HG02885 (cell line): ENCODE results near the gene LRRC3C.
"Not testable (repeated sequence)": the region's sequence is repeated elsewhere in the genome, so short reads cannot be mapped to it uniquely, and the experiment has no call there.

ENCODE experiments used
- ATAC-seq: cut with Tn5 transposase; IDR thresholded peaks from one replicate; pipeline ENCODE4 v1.9.1; 2021; ENCODE audit warnings: mild to moderate bottlenecking; ENCODE audit not compliant: unreplicated experiment, poor library complexity

Gene LRRC3C

GRCh38 chr17:39927101-39927928, at the start of gene LRRC3C, which contains the start of gene ORMDL3:
TSS of gene LRRC3C (plus strand) at chr17:39927732. CDS start at chr17:39941524, 13,792 bp downstream.
TSS of gene ORMDL3 (minus strand) at chr17:39927601. CDS start at chr17:39924203, 3,398 bp downstream.
- peak; percentile 87 for ATAC-seq

- not testable (repeated sequence) for ATAC-seq
These were observed 41.4 kb upstream of the LRRC3C start for GRCh38 chr17:39886102-39886501.

DNA sequence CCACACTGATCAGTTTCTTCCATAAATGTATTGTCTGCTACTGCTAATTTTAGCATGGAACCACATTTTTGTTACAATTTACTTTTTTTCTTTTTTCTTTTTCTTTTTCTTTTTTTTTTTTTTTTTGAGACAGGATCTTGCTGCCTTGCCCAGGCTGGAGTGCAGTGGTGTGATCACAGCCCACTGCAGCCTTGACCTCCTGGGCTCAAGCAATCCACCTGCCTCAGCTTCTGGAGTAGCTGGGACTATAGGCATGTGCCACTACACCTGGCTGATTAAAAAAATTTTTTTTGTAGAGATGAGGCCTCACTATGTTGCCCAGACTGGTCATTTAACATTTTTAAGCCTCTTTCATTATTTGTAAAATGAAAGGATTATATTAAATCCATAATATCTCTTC, 40.5 kb upstream of the LRRC3C start:
- ATAC-seq = no peak

- no peak for ATAC-seq
These were observed 38.3 kb upstream of the LRRC3C start for GRCh38 chr17:39889200-39889599.

DNA sequence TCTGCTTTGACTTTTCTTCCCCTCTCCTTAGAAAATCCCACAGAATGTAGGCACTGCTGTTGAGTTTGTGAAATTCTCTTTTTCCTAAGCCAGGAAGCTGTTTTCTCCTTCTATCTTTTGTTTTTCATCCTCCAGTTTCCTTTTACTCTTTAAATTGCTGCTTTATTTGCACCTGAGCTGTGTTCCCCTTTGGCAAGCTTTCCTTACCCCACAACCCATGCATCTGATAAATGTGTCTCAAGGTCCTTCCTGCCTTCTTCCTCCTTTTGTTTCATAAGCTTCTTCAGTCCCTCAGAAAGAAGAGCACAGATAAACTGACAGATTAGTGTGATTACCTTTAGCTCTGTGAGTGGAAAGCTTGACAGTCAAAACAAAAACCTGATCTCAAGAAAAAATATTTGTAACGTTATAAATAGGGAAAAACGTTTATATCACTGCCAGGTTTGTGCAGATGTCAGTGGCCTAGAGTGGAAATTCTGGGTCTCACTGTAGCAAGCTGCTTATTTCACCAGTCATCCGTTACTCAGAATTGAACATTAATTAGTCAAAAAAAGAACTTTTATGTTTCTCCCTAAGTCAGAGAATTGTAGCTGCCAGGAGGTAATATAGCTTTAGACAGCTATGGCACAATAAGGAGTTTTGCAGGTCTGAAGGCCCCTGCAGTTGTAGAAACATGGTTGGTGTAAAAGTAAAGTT, 32.7 kb upstream of the LRRC3C start:
- ATAC-seq = no peak

DNA sequence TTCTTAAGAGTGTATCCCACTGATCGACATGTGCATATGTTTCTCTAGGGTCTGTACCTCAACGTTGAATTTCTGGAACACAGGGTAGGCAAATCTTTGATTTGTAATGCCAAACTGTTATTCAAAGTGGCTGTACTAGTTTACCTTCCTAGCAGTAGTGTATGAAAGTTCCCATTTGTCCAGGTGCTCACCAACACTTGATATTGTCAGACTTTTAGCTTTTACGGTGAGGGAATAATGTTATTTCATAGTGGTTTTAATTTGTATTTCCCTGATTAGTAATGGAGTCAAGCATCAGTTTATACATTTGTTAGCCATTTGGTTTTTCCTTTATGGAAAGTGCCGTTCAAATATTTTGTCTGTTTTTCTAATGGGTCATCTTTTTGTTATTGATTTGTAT, 29.4 kb upstream of the LRRC3C start:
- ATAC-seq = no peak

DNA sequence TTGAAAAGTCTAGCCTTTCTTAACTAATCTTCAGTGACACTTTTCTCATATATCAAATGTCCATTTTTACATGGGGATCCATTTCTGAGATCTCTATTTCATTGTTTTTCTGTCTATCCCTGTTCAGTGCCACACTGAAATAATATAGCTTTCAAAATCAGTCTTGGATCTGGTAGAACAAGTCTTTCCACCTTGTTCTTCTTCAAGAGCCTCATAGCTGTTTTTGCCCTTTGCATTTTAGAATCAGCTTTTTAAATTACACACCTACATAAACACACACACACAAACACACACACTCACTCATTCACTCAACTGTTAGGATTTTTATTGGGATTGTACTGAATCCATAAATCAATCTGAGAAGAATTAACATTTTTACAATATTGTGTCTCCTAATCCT, 28.3 kb upstream of the LRRC3C start:
- ATAC-seq = no peak

DNA sequence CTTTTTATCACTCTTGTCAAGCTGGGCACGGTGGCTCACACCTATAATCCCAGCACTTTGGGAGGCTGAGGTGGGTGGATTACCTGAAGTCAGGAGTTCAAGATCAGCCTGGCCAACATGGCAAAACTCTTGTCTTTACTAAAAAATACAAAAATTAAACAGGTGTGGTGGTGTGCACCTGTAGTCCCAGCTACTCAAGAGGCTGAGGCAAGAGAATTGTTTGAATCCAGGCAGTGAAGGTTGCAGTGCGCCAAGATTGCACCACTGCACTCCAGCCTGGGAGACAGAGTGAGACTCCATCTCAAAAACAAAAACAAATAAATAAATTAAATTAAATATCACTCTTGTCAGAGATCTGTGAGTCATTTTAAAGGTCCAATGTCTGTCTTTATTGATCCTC, 25.5 kb upstream of the LRRC3C start:
- not testable (repeated sequence) for ATAC-seq

DNA sequence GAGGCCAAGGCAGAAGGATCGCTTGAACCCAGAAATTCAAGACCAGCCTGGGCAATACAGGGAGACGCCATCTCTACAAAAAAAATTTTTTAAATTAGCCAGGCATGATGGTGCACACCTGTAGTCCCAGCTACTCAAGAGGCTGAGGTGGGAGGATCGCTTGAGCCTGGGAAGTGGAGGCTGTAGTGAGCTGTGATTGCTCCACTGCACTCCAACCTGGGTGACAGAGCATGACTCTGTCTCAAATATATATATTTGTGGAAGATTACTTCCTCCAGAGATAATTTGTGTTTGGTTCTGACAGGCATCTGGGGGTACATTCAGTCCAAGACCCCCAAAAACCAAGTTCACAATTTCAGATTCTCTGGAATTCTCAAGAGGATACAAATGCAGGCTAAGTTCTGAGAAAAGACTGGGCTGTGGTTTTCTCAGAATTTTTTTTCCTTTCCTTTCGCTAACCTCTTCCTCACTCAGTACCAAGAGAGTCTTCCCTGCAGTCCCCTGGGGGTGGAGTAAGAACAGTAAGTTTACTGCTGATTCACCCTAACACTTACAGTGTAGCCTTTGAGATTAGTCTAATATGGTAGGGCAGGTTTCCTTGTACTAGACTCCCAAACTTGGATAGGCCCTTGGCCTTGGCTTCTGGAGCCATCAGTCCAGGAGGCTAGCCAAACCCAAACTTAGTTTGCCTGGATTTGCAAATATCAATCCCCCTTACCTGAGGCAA, 24.2 kb upstream of the LRRC3C start:
- ATAC-seq = no peak

DNA sequence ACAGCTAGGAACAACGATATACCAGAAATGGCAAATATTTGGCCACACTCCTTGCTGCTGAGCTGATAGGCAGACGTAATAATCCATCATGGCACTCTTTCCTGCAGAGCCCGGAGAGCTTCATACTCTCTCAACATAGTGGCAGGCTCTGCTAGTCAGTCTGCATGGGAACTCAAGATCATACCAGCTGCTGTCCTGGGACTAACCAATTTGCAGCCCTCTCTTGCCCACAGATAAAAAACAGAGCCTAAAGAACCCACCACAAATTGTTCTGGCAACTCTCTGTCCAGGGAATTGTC, 22.6 kb upstream of the LRRC3C start:
- ATAC-seq = no peak

DNA sequence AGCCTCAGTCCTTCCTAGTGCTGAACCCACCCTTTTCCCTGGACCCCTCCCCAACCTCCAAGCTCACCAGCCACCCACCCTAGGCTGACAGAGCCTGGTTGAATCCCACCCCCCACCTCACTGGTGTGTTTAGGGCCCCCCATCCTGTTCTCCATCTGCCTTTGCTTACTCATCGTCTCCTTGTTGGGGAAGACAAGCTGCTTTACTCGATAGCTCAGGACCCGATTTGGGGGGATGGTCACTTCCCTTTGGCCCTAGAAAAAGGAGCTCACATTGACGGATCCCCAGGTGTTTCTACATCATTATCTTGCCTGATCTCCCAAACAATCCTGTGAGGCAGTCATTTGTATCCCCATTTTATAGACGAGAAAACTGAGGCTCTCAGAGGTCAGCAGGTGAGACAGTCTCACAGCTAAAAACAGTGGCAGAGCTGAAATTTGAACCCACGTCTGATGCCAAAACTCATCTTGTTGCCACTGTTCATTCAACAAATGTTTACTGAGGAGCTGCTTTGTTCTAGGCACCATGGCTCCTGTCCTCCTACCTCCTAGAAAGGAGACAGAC, 18.7 kb upstream of the LRRC3C start:
- ATAC-seq = no peak

- no peak for ATAC-seq
These were observed 13.5 kb upstream of the LRRC3C start for GRCh38 chr17:39913989-39914388.

DNA sequence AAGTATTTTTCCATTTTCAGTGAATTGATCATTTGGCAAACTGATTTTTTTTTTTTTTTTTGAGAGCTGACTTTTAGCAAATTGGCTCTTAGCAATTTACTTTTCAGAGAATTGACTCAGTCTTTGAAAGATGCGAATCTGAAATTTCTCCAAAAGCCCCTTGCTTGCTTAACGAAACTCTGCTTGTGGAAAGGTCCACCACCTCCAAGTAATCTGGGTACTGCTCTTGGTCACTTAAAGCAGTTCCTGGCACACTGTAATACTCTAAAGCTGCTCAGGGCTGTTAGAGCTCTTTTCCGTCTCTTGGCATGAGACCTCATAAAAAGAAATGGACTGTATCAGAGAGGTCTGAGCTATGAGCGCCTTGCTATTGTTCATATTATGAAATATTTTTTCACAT, 12.0 kb upstream of the LRRC3C start:
- no peak for ATAC-seq

- no peak for ATAC-seq
These were observed 10.6 kb upstream of the LRRC3C start for GRCh38 chr17:39916918-39917317.

DNA sequence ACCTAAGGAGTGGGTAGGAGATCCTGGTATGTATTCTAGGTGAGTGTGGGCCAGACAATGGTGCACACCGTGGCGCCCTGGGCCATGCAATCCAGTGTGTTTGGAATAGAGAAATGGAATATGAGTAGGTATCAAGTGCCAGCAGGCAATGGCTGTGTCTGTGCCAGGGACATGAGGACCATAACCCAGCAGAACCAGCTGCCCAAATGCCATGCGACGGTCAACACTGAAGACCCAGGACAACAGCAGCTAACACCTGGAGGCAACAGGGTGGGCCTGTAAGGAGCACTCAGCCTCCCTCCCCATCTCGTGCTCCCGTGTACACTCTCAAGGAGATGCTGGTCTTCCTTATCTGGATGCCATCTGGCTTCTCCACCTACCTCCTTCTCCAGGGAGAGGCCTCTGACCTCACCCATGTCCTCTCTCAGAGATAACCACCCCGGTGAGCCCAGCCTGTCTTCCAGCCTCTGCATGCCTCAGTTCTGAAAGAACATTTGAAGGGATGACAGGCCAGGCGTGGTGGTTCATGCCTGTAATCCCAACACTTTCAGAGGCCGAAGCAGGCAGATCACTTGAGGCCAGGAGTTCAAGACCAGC, 8.3 kb upstream of the LRRC3C start:
- no peak for ATAC-seq

GRCh38 chr17:39920218-39921210, 7.0 kb upstream of the LRRC3C start:
- no peak for ATAC-seq

DNA sequence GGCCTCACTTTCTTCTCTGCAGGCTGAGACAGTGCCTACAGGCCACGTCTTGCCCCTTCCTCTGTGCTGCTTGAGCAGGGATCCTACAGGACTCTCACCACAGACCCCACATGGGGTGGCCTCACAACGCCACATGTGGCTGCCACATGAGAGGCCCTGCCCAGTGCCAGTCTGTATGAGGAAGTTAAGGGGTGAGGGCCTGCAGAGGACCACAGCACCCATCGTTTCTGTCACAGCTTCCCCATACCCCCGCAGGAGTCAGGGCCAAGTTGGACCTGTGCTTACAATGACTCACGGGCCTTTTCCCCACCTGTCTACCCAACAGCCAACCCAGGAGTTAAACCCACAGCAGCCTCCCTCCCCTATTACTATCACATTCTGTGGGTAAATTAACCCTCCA, 6.2 kb upstream of the LRRC3C start:
- ATAC-seq = no peak

DNA sequence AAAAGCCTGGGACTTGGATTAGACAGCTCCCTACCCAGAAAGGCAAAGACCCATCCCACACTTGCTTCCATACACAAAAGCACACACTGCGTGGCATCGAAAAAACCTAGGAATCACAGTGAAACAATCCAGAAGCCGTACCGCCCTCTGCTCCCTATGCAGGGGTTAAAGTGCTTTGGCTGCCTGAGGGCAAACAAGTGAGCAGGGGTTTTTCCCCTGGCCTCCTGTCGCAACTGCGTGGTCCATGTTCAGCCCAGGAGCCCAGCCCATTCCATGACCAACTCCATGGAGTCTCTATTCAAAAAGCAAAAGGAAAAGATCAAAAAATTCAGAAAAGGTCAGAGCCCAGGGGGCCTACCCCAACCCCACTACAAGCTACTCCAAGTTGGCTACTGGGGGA, 5.5 kb upstream of the LRRC3C start:
- no peak for ATAC-seq

DNA sequence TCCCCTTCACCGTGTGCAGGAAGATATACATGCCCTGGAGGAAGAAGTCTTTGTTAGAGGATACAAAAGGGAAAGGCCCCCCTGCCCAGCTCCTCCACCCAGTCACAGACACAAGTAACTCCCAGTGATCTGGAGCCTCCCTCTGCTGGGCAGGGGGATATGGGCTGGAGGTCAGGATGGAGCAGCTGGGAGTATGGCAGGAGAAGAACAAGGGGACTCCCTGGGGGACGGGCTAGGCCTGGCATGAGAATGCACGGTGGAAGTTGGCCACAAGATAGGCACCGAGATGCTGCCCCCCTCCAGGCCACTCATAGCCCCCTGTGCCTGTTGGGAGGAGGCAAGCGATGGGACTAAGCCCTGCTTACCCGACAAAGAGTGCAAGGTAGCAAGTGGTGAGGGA, 4.3 kb upstream of the LRRC3C start:
- no peak for ATAC-seq
